Neural progenitor cell (in vitro differentiated cells): ENCODE data around the gene PIGW.

Experiments
- CTCF ChIP-seq: fragments of 200-600 bp; sonication (generic); IDR thresholded peaks from 2 replicates; pipeline ENCODE4 v1.5.1; 2017; ENCODE audit warnings: antibody characterized with exemption, mild to moderate bottlenecking
- EZH2 ChIP-seq: fragments of 200-600 bp; sonication (generic); IDR thresholded peaks from 2 replicates; pipeline ENCODE4 v1.6.1; 2017; ENCODE audit warnings: antibody characterized with exemption, mild to moderate bottlenecking, moderate library complexity
- EZH2phosphoT487 ChIP-seq: fragments of 200-600 bp; sonication (generic); IDR thresholded peaks from 2 replicates; pipeline ENCODE4 v1.6.1; 2017; ENCODE audit warnings: antibody characterized with exemption

- TF ChIP-seq CTCF, result no peak
- TF ChIP-seq EZH2phosphoT487, result no peak
- no peak for TF ChIP-seq EZH2
These were observed 30.6 kb upstream of the PIGW start for GRCh38 chr17:36504156-36504545.
